MCF 10A (cell line): ENCODE data around the gene FAM174A. TPM values are rescaled to one million over a fixed set of nuclear protein-coding genes. Genes with fewer than 3 reads are reported as not detected.

ENCODE experiments used
- BruUV-seq: library from RNA; stranded (reverse); fragments of 400-500 nt; replicated peaks from 2 replicates; lab custom pipeline; 2021; lab: Mats Ljungman, UMichigan
- CTCF ChIA-PET: fragments of 300-600 bp; sonication (Branson Sonifier 250); formaldehyde crosslinking; extraction: SDS; loops from one replicate; lab custom pipeline; 2021; ENCODE audit warnings: antibody characterized with exemption, inconsistent platforms; lab: Yijun Ruan, JAX
- POLR2A ChIA-PET: fragments of 300-600, 350-650 bp; sonication (Branson Sonifier 250); formaldehyde crosslinking; extraction: SDS; loops from one replicate; lab custom pipeline; 2020; ENCODE audit warnings: antibody characterized with exemption, inconsistent platforms; lab: Yijun Ruan, JAX
- DNase-seq: peaks from one replicate; pipeline ENCODE4 v3.0.0-alpha.2; 2018; ENCODE audit not compliant: unreplicated experiment
- H3K27ac Mint-ChIP-seq: one replicate; pipeline ENCODE4 v1.8.0; 2022; ENCODE audit warnings: mild to moderate bottlenecking, low read depth, mixed read lengths; ENCODE audit not compliant: unreplicated experiment
- H3K27me3 Mint-ChIP-seq: one replicate; pipeline ENCODE4 v1.8.0; 2022; ENCODE audit warnings: mixed read lengths; ENCODE audit not compliant: insufficient read depth, unreplicated experiment
- H3K36me3 Mint-ChIP-seq: one replicate; pipeline ENCODE4 v1.8.0; 2022; ENCODE audit warnings: mild to moderate bottlenecking, moderate library complexity, mixed read lengths; ENCODE audit not compliant: insufficient read depth, unreplicated experiment
- H3K4me1 Mint-ChIP-seq: one replicate; pipeline ENCODE4 v1.8.0; 2022; ENCODE audit warnings: mixed read lengths; ENCODE audit not compliant: insufficient read depth, unreplicated experiment
- H3K4me3 Mint-ChIP-seq: one replicate; pipeline ENCODE4 v1.8.0; 2022; ENCODE audit warnings: mild to moderate bottlenecking, moderate library complexity, mixed read lengths; ENCODE audit not compliant: unreplicated experiment
- H3K9me3 Mint-ChIP-seq: one replicate; pipeline ENCODE4 v1.8.0; 2022; ENCODE audit warnings: mixed read lengths; ENCODE audit not compliant: unreplicated experiment
- intact Hi-C: fragments of 100-400 bp; cut with micrococcal nuclease; formaldehyde crosslinking; loops from 2 replicates; pipeline ENCODE4 v1.14.1; 2022
- total RNA-seq: library from RNA; stranded (reverse); gene quantifications from 2 replicates; pipeline ENCODE4 v1.2.3, GENCODE V29; 2022
- TF ChIP-seq, protein P1 (sequence below): fragments of 200-600 bp; IDR thresholded peaks from one replicate; pipeline ENCODE4 v1.8.0; 2022; ENCODE audit warnings: antibody characterized with exemption, mild to moderate bottlenecking; ENCODE audit not compliant: unreplicated experiment

FAM174A gene
- total RNA-seq, 1 experiment from 2014 or later, result 9.7 TPM

DNA sequence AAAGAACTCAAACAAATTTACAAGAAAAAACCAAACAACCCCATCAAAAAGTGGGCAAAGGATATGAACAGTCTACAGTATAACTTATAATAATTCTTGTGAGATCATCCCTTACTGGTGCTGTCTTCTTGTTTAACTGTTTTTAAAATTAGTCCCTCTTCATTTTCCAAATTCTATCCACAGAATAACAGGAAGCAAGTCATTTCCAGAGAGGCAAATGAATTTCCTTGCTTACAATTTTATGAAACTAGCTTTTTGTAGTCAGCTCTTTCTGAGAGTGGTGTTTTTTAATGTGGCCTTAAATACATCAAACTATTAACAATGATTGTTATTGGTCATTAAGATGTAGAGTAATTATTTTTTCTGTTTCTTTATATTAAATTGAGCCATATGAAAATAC is 40.6 kb downstream of the FAM174A start:
- POLR2A ChIA-PET, result no interaction called here
- CTCF ChIA-PET, result no interaction called here
- H3K4me1 Mint-ChIP-seq, result no peaks in the 10 kb centered on the region

GRCh38 chr5:100576217-100576751 is 41.1 kb downstream of the FAM174A start:
- H3K27ac Mint-ChIP-seq, result no peak overlapping the region
- DNase-seq, result no peak
- no TSS peak for BruUV-seq
- ChIA-PET POLR2A (interaction anchor here (0.6 kb wide), 1 partner anchor 23 kb away, joined by 3 read pairs; no protein-coding TSS in a partner anchor), CTCF (no interaction called here)
- no peaks in the 10 kb centered on the region for H3K27me3 Mint-ChIP-seq
- no peak overlapping the region for H3K4me3 Mint-ChIP-seq
- H3K36me3 Mint-ChIP-seq, result peaks cover 6% of the 10 kb centered on the region
- intact Hi-C loops, result no loop called here
- H3K4me1 Mint-ChIP-seq, result no peaks in the 10 kb centered on the region
- TF ChIP-seq, protein P1, sequence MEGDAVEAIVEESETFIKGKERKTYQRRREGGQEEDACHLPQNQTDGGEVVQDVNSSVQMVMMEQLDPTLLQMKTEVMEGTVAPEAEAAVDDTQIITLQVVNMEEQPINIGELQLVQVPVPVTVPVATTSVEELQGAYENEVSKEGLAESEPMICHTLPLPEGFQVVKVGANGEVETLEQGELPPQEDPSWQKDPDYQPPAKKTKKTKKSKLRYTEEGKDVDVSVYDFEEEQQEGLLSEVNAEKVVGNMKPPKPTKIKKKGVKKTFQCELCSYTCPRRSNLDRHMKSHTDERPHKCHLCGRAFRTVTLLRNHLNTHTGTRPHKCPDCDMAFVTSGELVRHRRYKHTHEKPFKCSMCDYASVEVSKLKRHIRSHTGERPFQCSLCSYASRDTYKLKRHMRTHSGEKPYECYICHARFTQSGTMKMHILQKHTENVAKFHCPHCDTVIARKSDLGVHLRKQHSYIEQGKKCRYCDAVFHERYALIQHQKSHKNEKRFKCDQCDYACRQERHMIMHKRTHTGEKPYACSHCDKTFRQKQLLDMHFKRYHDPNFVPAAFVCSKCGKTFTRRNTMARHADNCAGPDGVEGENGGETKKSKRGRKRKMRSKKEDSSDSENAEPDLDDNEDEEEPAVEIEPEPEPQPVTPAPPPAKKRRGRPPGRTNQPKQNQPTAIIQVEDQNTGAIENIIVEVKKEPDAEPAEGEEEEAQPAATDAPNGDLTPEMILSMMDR, result no peak
- no peaks in the 10 kb centered on the region for H3K9me3 Mint-ChIP-seq

More for the DNA sequence above, 40.6 kb downstream of the FAM174A start:
- intact Hi-C loops, result no loop called here
- H3K36me3 Mint-ChIP-seq, result peaks cover 6% of the 10 kb centered on the region
- no peak for DNase-seq
- H3K27me3 Mint-ChIP-seq, result no peaks in the 10 kb centered on the region
- TF ChIP-seq, protein P1, result no peak
- no peaks in the 10 kb centered on the region for H3K9me3 Mint-ChIP-seq
- H3K27ac Mint-ChIP-seq, result no peak overlapping the region
- no TSS peak for BruUV-seq
- H3K4me3 Mint-ChIP-seq, result no peak overlapping the region

DNA sequence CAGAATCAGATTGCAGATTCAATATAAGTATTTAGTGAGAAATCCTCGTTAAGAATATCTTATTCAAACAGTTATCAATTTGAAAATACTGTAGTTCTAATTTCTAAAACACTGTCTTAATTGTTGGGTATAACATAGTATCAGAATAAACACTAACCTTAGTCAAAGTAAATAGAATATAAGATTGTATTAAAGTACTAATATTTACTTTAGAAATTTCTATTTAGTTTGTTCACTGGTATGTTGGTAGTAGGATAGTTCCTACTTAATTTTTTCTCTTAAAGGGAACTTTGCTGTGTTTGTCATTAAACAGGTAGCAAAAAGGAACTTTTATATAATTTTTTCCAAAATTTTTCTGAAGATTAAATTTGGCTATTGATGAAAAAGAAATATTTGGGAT is 42.3 kb downstream of the FAM174A start:
- Mint-ChIP-seq H3K27me3 (no peaks in the 10 kb centered on the region), H3K9me3 (no peaks in the 10 kb centered on the region), H3K36me3 (peaks cover 6% of the 10 kb centered on the region), H3K27ac (no peak overlapping the region), H3K4me1 (no peaks in the 10 kb centered on the region), H3K4me3 (no peak overlapping the region)
- no peak for DNase-seq
- BruUV-seq, result no TSS peak
- TF ChIP-seq, protein P1, result no peak
- intact Hi-C loops, result no loop called here
- CTCF ChIA-PET, result no interaction called here
- POLR2A ChIA-PET, result no interaction called here

- no peaks in the 10 kb centered on the region for H3K9me3 Mint-ChIP-seq
- no peak overlapping the region for H3K4me3 Mint-ChIP-seq
- DNase-seq, result no peak
- ChIA-PET CTCF (no interaction called here), POLR2A (no interaction called here)
- H3K4me1 Mint-ChIP-seq, result no peaks in the 10 kb centered on the region
- BruUV-seq, result no TSS peak
- no peak overlapping the region for H3K27ac Mint-ChIP-seq
- no peaks in the 10 kb centered on the region for H3K27me3 Mint-ChIP-seq
- TF ChIP-seq, protein P1, result no peak
- peaks cover 6% of the 10 kb centered on the region for H3K36me3 Mint-ChIP-seq
- intact Hi-C loops, result no loop called here
Measured at GRCh38 chr5:100584069-100584468, 48.9 kb downstream of the FAM174A start.
